Peyer's patch (tissue), 4 donors: ENCODE measurements around the gene OGFRL1. TPM values are rescaled to one million over a fixed set of nuclear protein-coding genes. Genes with fewer than 3 reads are reported as not detected.

Experiments
- DNase-seq, 3 donors: peaks; one replicate each; pipeline ENCODE4 v3.0.0-alpha.2; 2017 to 2019
- H3K27ac ChIP-seq, 4 donors: fragments of 200-600 bp; sonication (generic); one replicate each; pipeline ENCODE4 v1.5.1; 2016 to 2019
- H3K27me3 ChIP-seq, 2 donors: fragments of 200-600 bp; sonication (generic); one replicate each; pipeline ENCODE4 v1.5.1; 2019
- H3K36me3 ChIP-seq, 3 donors: fragments of 200-600 bp; sonication (generic); one replicate each; pipeline ENCODE4 v1.5.1; 2016 to 2019
- H3K4me1 ChIP-seq, 4 donors: fragments of 200-600 bp; sonication (generic); one replicate each; pipeline ENCODE4 v1.5.1; 2016 to 2019
- H3K4me3 ChIP-seq, 4 donors: fragments of 200-600 bp; sonication (generic); 1 replicate in 3 of 4; 2 replicates in 1 of 4; pipeline ENCODE4 v1.5.1; 2016 to 2019; ENCODE audit warnings: mild to moderate bottlenecking in 1 of 4
- H3K9me3 ChIP-seq, 4 donors: fragments of 200-600 bp; sonication (generic); one replicate each; pipeline ENCODE4 v1.5.1; 2016 to 2019; ENCODE audit warnings: mild to moderate bottlenecking in 1 of 4
- CTCF ChIP-seq, 6 experiments: fragments of 450-650 bp in 4 of 6; fragments of 200-600 bp in 2 of 6; sonication (generic) in 1 of 6; IDR thresholded peaks; one replicate each; pipeline ENCODE4 v1.5.1; 2017 to 2019; ENCODE audit warnings: antibody characterized with exemption in 6 of 6, mild to moderate bottlenecking in 3 of 6, moderate library complexity in 1 of 6
- POLR2A ChIP-seq, 2 donors: fragments of 450-650 bp; IDR thresholded peaks; one replicate each; pipeline ENCODE4 v1.5.1; 2017; ENCODE audit warnings: antibody characterized with exemption in 2 of 2, mild to moderate bottlenecking in 2 of 2, moderate library complexity in 2 of 2
- total RNA-seq, 4 donors: library from RNA; depleted of rRNA; stranded (reverse); fragments of >200 nt; gene quantifications; one replicate each; pipeline ENCODE4 v1.1.0, GENCODE V29; 2016

The OGFRL1 gene
- total RNA-seq, 4 donors from 2014 or later = 3.0 to 36.3 (median 5.5) TPM

DNA sequence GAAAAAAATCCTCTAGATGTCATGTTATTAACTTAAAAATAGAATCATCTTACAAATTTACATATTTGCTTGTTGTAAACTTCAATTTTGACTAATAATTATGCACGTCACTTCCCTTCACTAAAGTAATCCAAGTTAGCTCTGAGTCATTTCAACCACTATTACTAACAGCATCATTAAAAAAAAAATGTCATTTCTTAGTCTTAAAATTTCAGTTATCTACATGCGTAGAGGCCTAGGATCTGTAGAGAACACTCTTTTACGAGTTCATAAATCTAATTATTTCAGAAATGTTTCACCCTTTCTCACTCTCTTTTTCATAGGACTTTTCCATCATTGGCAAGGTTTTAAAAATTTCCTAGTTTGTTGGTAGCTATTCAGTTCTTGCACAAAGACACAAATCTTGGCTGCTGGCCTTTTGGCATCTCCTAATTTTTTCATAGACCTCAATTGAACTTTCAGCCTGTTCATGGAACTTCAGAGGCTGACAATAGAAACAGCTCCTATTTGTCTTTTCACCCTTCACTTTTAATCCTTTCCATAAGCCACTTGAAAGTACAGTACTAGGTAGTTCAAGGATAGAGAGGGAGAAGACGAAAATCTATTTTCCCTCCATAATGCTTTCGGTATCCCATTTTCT, 61.5 kb downstream of the OGFRL1 start:
- H3K9me3 ChIP-seq = no peaks in the 10 kb centered on the region
- peak overlapping the region in 1 of 4 donors; percentile 53 for H3K27ac ChIP-seq
- no peaks in the 10 kb centered on the region for H3K36me3 ChIP-seq
- H3K4me3 ChIP-seq = no peak overlapping the region
- TF ChIP-seq POLR2A (IDR thresholded peaks at IDR 0.05) (no peak), CTCF (IDR thresholded peaks at IDR 0.05) (no peak)
- DNase-seq = no peak
- H3K4me1 ChIP-seq = no peaks in the 10 kb centered on the region
- H3K27me3 ChIP-seq = no peaks in the 10 kb centered on the region

- no peak overlapping the region for H3K4me3 ChIP-seq
- no peaks in the 10 kb centered on the region for H3K27me3 ChIP-seq
- H3K9me3 ChIP-seq = no peaks in the 10 kb centered on the region
- TF ChIP-seq POLR2A (IDR thresholded peaks at IDR 0.05) (no peak), CTCF (IDR thresholded peaks at IDR 0.05) (no peak)
- peak overlapping the region in 1 of 4 donors; percentile 53 for H3K27ac ChIP-seq
- no peak for DNase-seq
- H3K36me3 ChIP-seq = no peaks in the 10 kb centered on the region
- H3K4me1 ChIP-seq = no peaks in the 10 kb centered on the region
Observed at GRCh38 chr6:71351190-71351589, 62.6 kb downstream of the OGFRL1 start.
